Skeletal muscle satellite cell (primary cell): ENCODE data around the gene SELENOV.
A peak's percentile ranks its signal among the peaks of the same experiment; 100 is the strongest.
"Not testable (repeated sequence)": the region's sequence is repeated elsewhere in the genome, so short reads cannot be mapped to it uniquely, and the experiment has no call there.

Experiments used
- H3K27me3 ChIP-seq: 2 replicates; pipeline ENCODE4 v1.7.0; 2013; ENCODE audit warnings: low read length; ENCODE audit not compliant: control insufficient read depth, insufficient read depth
- H3K36me3 ChIP-seq: 2 replicates; pipeline ENCODE4 v1.7.0; 2013; ENCODE audit warnings: mild to moderate bottlenecking, control low read depth, low read length; ENCODE audit not compliant: insufficient read depth
- H3K4me1 ChIP-seq: 2 replicates; pipeline ENCODE4 v1.7.0; 2013; ENCODE audit warnings: low read length; ENCODE audit not compliant: control insufficient read depth, insufficient read depth
- H3K4me2 ChIP-seq: 2 replicates; pipeline ENCODE4 v1.7.0; 2013; ENCODE audit warnings: mild to moderate bottlenecking, low read length
- H3K4me3 ChIP-seq: 2 replicates; pipeline ENCODE4 v1.7.0; 2013; ENCODE audit warnings: low read length
- H3K9ac ChIP-seq: 2 replicates; pipeline ENCODE4 v1.7.0; 2013; ENCODE audit warnings: mild to moderate bottlenecking, low read depth, low read length, moderate library complexity
- H3K9me3 ChIP-seq: replicated peaks from 2 replicates; pipeline ENCODE4 v1.7.0; 2013; ENCODE audit warnings: mild to moderate bottlenecking, control low read depth, low read length

The SELENOV gene

DNA sequence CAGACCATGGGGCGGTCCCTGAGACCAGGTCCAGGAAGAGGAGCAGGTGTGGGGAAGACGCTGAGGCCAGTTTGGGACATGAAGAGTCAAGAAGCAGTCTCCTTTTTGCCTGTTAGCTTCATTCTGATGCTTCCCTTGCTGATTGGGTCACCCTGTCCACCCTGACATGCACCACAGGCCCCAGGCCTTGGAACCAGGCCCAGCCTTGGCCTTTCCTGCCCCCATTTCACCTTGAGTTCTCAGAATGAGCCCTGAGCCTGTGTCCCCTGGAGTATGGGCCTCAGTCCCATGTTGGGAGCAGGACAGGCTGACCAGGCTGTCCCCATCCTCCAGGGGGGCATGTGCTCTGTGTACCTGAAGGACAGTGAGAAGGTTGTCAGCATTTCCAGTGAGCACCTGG, 39.2 kb upstream of the SELENOV start:
- H3K27me3 ChIP-seq = no peaks in the 10 kb centered on the region
- peaks cover 4% of the 10 kb centered on the region for H3K4me1 ChIP-seq
- no peak overlapping the region for H3K4me3 ChIP-seq
- no peaks in the 10 kb centered on the region for H3K9me3 ChIP-seq
- H3K4me2 ChIP-seq = no peak overlapping the region
- H3K9ac ChIP-seq = no peak overlapping the region
- H3K36me3 ChIP-seq = peaks cover 56% of the 10 kb centered on the region

- Histone ChIP-seq H3K36me3 (peaks cover 29% of the 10 kb centered on the region), H3K4me1 (peaks cover 14% of the 10 kb centered on the region)
- not testable (repeated sequence) for H3K9ac ChIP-seq, H3K4me3 ChIP-seq, H3K27me3 ChIP-seq, H3K4me2 ChIP-seq, H3K9me3 ChIP-seq
Observed at GRCh38 chr19:39479319-39479801, 35.6 kb upstream of the SELENOV start.

GRCh38 chr19:39479916-39480315, 35.0 kb upstream of the SELENOV start:
- no peaks in the 10 kb centered on the region for H3K27me3 ChIP-seq
- H3K4me2 ChIP-seq = peak overlapping the region; percentile 99
- peaks cover 24% of the 10 kb centered on the region for H3K36me3 ChIP-seq
- H3K4me1 ChIP-seq = peaks cover 14% of the 10 kb centered on the region
- peak overlapping the region; percentile 99 for H3K9ac ChIP-seq
- peak overlapping the region; percentile 96 for H3K4me3 ChIP-seq
- H3K9me3 ChIP-seq = no peaks in the 10 kb centered on the region

- peaks cover 25% of the 10 kb centered on the region for H3K36me3 ChIP-seq
- no peaks in the 10 kb centered on the region for H3K27me3 ChIP-seq
- H3K9me3 ChIP-seq = no peaks in the 10 kb centered on the region
- H3K9ac ChIP-seq = peak within 1 kb of the TSS; percentile 99
- H3K4me2 ChIP-seq = peak within 1 kb of the TSS; percentile 99
- H3K4me3 ChIP-seq = peak within 1 kb of the TSS; percentile 96
- H3K4me1 ChIP-seq = peaks cover 14% of the 10 kb centered on the region
Observed at GRCh38 chr19:39480337-39481228, 34.4 kb upstream of the SELENOV start, which contains the start of gene TIMM50. TIMM50 (plus strand) TSS chr19:39480838; CDS start chr19:39480854, 16 bp downstream.

DNA sequence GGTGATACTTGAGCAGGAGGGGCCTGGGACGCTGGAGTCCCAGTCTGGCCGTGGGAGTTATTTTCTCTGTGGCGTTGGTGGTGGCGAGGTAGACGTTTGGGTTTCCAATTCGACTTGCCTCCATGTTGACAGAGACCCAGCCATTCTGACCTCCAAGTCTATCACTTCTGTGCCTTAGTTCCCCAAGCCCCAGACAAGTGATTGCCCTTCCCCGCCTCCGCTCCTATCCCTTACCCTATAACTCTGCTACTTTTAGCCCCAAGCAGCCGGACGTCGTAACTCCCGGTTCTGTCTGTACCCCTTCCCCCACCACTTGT, 33.8 kb upstream of the SELENOV start:
- peaks cover 14% of the 10 kb centered on the region for H3K4me1 ChIP-seq
- H3K9ac ChIP-seq = peak overlapping the region; percentile 99
- peak overlapping the region; percentile 96 for H3K4me3 ChIP-seq
- no peaks in the 10 kb centered on the region for H3K27me3 ChIP-seq
- no peaks in the 10 kb centered on the region for H3K9me3 ChIP-seq
- peaks cover 25% of the 10 kb centered on the region for H3K36me3 ChIP-seq
- peak overlapping the region; percentile 99 for H3K4me2 ChIP-seq

DNA sequence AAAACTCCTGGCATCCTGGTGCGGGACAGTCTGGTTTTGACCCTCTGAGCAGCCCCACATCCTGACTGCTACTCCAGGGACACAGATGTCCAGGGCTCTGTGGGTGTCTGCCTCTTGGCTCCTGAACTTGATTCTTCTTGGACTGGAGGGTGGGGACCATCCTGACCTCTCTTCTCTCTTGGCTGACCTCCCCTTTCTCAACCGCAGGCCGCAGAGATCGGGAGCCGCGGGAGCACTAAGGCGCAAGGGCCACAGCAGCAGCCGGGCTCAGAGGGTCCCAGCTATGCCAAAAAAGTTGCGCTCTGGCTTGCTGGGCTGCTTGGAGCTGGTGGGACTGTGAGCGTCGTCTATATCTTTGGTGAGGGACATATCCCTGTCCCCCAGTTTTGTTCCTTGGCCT, 33.3 kb upstream of the SELENOV start:
- no peaks in the 10 kb centered on the region for H3K27me3 ChIP-seq
- H3K9ac ChIP-seq = peak overlapping the region; percentile 99
- H3K9me3 ChIP-seq = no peaks in the 10 kb centered on the region
- peaks cover 14% of the 10 kb centered on the region for H3K4me1 ChIP-seq
- H3K4me3 ChIP-seq = peak overlapping the region; percentile 96
- peak overlapping the region; percentile 99 for H3K4me2 ChIP-seq
- H3K36me3 ChIP-seq = peaks cover 25% of the 10 kb centered on the region

DNA sequence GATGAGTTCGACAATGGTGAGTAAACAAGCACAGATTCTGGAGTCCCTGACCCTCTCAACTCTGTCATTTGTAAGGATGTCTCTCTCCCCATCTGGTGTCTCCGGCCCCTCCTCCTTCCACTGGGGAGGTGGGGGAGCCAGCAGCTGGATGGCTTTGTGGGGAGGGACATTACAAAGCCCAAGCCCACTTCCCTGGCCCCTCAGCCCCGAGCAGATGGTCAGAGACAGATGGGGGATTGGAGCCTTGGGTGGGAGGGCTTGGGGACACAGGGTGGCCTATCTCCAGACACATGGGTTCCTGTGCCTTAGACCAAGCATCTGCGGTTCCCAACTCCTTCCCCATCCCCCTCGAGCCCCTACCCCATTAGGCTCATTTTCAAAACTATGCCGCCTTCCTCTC, 31.8 kb upstream of the SELENOV start:
- Histone ChIP-seq H3K27me3 (no peaks in the 10 kb centered on the region), H3K4me1 (peaks cover 14% of the 10 kb centered on the region), H3K36me3 (peaks cover 29% of the 10 kb centered on the region), H3K4me3 (no peak overlapping the region), H3K4me2 (no peak overlapping the region), H3K9ac (no peak overlapping the region), H3K9me3 (no peaks in the 10 kb centered on the region)

GRCh38 chr19:39489756-39490155, 25.2 kb upstream of the SELENOV start:
- Histone ChIP-seq H3K4me2 (no peak overlapping the region), H3K27me3 (no peaks in the 10 kb centered on the region), H3K4me3 (no peak overlapping the region), H3K9me3 (no peaks in the 10 kb centered on the region), H3K9ac (no peak overlapping the region), H3K36me3 (peaks cover 48% of the 10 kb centered on the region), H3K4me1 (no peaks in the 10 kb centered on the region)

DNA sequence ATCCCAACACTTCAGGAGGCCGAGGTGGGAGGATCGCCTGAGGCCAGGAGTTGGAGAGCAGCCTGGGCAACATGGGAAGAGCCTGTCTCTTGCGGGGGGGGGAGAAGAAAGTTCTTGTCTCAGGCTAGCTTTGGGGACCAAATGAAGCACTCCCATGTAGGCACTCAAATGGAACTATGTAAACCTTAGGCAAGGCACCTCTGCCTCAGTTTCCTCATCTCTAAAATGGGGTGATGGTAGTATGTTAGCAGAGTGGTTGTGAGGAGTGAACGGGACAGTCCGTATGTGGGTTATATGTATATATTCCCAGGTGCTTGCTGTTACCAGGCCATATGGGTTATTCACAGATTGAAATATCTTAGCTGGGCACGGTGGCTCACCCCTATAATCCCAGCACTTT, 22.7 kb upstream of the SELENOV start:
- Histone ChIP-seq H3K4me2 (no peak overlapping the region), H3K4me1 (no peaks in the 10 kb centered on the region), H3K9me3 (no peaks in the 10 kb centered on the region), H3K36me3 (peaks cover 32% of the 10 kb centered on the region), H3K27me3 (peaks cover 3% of the 10 kb centered on the region), H3K4me3 (no peak overlapping the region), H3K9ac (no peak overlapping the region)

GRCh38 chr19:39492788-39493187, 22.2 kb upstream of the SELENOV start:
- no peak overlapping the region for H3K4me2 ChIP-seq
- H3K36me3 ChIP-seq = peaks cover 30% of the 10 kb centered on the region
- H3K9ac ChIP-seq = no peak overlapping the region
- H3K9me3 ChIP-seq = no peaks in the 10 kb centered on the region
- H3K27me3 ChIP-seq = peaks cover 8% of the 10 kb centered on the region
- peaks cover 2% of the 10 kb centered on the region for H3K4me1 ChIP-seq
- H3K4me3 ChIP-seq = no peak overlapping the region

DNA sequence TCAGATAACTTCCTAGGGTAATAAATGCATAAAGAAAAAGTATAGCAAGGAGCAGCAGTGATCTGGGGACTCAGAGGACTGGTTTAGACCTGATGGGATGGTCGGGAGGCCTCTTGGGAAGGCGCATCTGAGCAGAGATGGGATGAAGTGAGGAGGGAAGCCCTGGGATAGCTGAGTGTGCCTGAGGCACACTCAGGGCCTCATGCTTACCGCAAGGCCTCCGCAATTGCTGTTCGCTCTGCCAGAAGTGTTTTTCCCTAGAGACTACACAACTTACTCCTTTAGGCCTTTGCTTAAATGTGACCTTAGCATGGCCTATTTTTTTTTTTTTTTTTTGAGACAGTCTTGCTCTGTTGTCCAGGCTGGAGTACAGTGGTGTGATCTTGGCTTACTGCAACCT, 20.3 kb upstream of the SELENOV start:
- no peak overlapping the region for H3K4me2 ChIP-seq
- H3K27me3 ChIP-seq = peaks cover 25% of the 10 kb centered on the region
- H3K9me3 ChIP-seq = no peaks in the 10 kb centered on the region

DNA sequence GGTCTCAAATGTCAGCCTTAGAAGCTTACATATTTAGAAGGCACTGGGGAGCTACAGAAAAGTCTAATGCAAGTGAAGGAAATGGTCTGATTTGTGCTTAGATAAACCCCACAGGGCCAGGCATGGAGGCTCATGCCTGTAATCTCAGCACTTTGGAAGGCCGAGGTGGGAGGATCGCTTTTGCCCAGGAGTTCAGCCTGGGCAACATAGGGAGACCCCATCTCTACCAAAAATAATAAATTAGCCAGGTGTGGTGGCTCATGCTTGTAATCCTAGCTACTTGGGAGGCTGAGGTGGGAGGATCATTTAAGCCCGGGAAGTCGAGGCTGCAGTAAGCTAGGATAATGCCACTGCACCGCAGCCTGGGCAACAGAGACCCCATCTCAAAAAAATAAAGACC, 18.9 kb upstream of the SELENOV start:
- Histone ChIP-seq H3K4me3 (no peak overlapping the region), H3K4me2 (no peak overlapping the region), H3K9ac (no peak overlapping the region), H3K9me3 (no peaks in the 10 kb centered on the region), H3K4me1 (peaks cover 13% of the 10 kb centered on the region), H3K27me3 (peaks cover 36% of the 10 kb centered on the region), H3K36me3 (peaks cover 4% of the 10 kb centered on the region)

More for the DNA sequence above, 20.3 kb upstream of the SELENOV start:
- Histone ChIP-seq H3K4me3 (no peak overlapping the region), H3K9ac (no peak overlapping the region), H3K36me3 (peaks cover 13% of the 10 kb centered on the region), H3K4me1 (peaks cover 13% of the 10 kb centered on the region)
